Gastroesophageal sphincter (tissue), 3 donors: Measurements from ENCODE around the gene KIF17.

Experiments used
- CTCF ChIP-seq, 4 experiments: fragments of 200-600 bp in 2 of 4; fragments of 450-650 bp in 2 of 4; sonication (generic) in 1 of 4; IDR thresholded peaks; one replicate each; pipeline ENCODE4 v1.5.1; 2017 to 2019; ENCODE audit warnings: antibody characterized with exemption in 4 of 4, mild to moderate bottlenecking in 2 of 4, moderate library complexity in 2 of 4
- EP300 ChIP-seq: sonication (generic); formaldehyde crosslinking; IDR thresholded peaks from one replicate; pipeline ENCODE4 v1.6.1; 2017; ENCODE audit warnings: antibody characterized with exemption, mild to moderate bottlenecking
- POLR2A ChIP-seq, 2 donors: fragments of 450-650 bp; IDR thresholded peaks; one replicate each; pipeline ENCODE4 v1.6.1; 2017; ENCODE audit warnings: antibody characterized with exemption in 2 of 2, mild to moderate bottlenecking in 2 of 2, moderate library complexity in 1 of 2
- POLR2AphosphoS5 ChIP-seq: sonication (generic); formaldehyde crosslinking; IDR thresholded peaks from one replicate; pipeline ENCODE4 v1.6.1; 2017; ENCODE audit warnings: antibody characterized with exemption

DNA sequence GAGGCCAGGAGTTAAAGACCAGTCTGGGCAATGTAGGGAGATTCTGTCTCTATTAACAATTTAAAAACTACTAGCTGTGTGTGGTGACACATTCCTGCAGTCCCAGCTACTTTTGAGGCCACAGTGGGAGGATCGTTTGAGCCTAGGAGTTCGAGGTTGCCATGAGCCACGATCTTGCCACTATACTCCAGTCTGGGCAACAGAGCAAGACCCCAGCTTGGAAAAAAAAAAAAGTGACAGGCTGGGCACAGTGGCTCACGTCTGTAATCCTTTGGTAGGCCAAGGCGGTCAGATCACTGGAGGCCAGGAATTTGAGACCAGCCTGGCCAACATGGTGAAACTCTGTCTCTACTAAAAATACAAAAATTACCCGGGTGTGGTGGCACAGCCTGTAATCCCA lies 42.5 kb upstream of the KIF17 start:
- no peak for TF ChIP-seq POLR2A (IDR thresholded peaks at IDR 0.05)
- no peak for TF ChIP-seq CTCF (IDR thresholded peaks at IDR 0.05)
- no peak for TF ChIP-seq EP300
- TF ChIP-seq POLR2AphosphoS5, result no peak
